ENCODE results near the gene GCG.

GCG gene

GRCh38 chr2:162106146-162106551 lies 45.9 kb downstream of the GCG start:
- no peak for TF ChIP-seq CTCF (IDR thresholded peaks at IDR 0.05; ENCODE audit: low read depth, low read length)
- no peak overlapping the region for H3K4me3 ChIP-seq (ENCODE audit: low read depth, low read length)

- TF ChIP-seq CTCF (IDR thresholded peaks at IDR 0.05; ENCODE audit: low read depth, low read length) = no peak
- no peak overlapping the region for H3K4me3 ChIP-seq (ENCODE audit: low read depth, low read length)
Observed at GRCh38 chr2:162103443-162104009, 48.5 kb downstream of the GCG start.

GRCh38 chr2:162100579-162100978 lies 51.5 kb downstream of the GCG start:
- TF ChIP-seq CTCF (IDR thresholded peaks at IDR 0.05; ENCODE audit: low read depth, low read length) = no peak
- H3K4me3 ChIP-seq (ENCODE audit: low read depth, low read length) = no peak overlapping the region

GRCh38 chr2:162099836-162100235 lies 52.2 kb downstream of the GCG start:
- TF ChIP-seq CTCF (IDR thresholded peaks at IDR 0.05; ENCODE audit: low read depth, low read length) = no peak

More at GRCh38 chr2:162099836-162100235, 52.2 kb downstream of the GCG start:
- no peak overlapping the region for H3K4me3 ChIP-seq (ENCODE audit: low read depth, low read length)

Data from WI38 (cell line).